DMS114 treated with DMSO at 0.1 percent for 48 hours (cell line): ENCODE data around the gene MAGED4.
"Not testable (repeated sequence)": the region's sequence is repeated elsewhere in the genome, so short reads cannot be mapped to it uniquely, and the experiment has no call there.

Source experiments
- DNase-seq: peaks from one replicate; lab custom pipeline; 2025; ENCODE audit not compliant: unreplicated experiment; lab: John Stamatoyannopoulos, UW

Gene MAGED4, protein sequence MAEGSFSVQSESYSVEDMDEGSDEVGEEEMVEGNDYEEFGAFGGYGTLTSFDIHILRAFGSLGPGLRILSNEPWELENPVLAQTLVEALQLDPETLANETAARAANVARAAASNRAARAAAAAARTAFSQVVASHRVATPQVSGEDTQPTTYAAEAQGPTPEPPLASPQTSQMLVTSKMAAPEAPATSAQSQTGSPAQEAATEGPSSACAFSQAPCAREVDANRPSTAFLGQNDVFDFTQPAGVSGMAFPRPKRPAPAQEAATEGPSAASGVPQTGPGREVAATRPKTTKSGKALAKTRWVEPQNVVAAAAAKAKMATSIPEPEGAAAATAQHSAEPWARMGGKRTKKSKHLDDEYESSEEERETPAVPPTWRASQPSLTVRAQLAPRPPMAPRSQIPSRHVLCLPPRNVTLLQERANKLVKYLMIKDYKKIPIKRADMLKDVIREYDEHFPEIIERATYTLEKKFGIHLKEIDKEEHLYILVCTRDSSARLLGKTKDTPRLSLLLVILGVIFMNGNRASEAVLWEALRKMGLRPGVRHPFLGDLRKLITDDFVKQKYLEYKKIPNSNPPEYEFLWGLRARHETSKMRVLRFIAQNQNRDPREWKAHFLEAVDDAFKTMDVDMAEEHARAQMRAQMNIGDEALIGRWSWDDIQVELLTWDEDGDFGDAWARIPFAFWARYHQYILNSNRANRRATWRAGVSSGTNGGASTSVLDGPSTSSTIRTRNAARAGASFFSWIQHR

DNA sequence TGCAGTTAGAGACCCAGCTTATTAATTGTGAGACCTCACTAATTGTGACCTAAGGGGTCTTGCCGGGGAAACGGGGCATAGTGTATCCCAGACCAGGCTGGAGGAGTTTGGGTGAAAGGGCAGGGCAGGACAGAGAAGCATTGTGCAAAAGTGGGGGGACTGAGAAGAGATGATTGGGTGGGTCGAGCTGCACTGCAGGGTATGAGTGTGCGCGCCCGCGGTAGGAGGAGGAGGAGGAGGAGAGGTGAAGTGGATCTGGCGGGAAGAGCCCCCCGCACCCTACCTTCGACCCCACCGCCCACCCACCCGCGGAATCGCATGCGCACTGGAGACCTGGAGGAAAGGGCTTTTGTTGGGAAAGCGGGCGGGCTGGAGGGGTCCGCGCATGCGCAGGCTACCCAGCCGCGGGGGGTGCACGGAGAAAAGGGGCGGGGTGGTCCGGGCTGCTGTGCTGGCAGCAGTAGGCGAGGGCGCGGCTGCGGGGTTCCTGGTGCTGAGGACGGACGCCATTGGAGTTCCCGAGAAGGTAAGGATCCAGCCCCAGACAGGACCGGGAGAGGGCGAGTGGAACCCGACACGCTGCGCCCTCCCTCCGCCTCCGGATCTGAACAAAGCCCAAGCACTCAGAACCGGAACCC is at the start of gene MAGED4:
MAGED4 (plus strand) TSS at position 449 of the 638 bp plus-strand sequence. CDS start 1,035 bp downstream, outside the sequence.
- DNase-seq, result not testable (repeated sequence)

- DNase-seq, result no peak
Observed at GRCh38 chrX:52138830-52139544, 45.7 kb upstream of the MAGED4 start.

GRCh38 chrX:52139545-52139895 is 45.2 kb upstream of the MAGED4 start:
- DNase-seq, result no peak

DNA sequence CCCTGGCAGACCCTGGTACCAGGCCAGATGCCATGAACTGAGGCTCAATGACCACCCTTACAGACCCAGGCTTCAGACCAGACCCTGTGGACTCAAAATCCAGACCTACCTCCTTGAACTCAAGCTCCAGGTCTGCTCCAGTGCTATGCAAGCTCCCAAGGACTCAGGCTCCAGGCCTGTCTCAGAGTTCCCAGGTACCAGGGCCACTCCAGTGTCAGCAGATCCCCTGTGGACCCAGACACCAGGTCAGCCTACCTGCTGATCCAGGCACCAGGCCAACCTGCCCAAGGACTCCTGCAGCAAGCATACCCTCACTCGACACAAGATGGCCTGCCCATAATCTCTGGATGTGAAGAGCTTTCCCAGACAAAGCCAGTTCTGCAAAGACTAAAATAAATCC is 44.7 kb upstream of the MAGED4 start:
- DNase-seq, result no peak

- not testable (repeated sequence) for DNase-seq
Observed at GRCh38 chrX:52150667-52151066, 34.0 kb upstream of the MAGED4 start.

DNA sequence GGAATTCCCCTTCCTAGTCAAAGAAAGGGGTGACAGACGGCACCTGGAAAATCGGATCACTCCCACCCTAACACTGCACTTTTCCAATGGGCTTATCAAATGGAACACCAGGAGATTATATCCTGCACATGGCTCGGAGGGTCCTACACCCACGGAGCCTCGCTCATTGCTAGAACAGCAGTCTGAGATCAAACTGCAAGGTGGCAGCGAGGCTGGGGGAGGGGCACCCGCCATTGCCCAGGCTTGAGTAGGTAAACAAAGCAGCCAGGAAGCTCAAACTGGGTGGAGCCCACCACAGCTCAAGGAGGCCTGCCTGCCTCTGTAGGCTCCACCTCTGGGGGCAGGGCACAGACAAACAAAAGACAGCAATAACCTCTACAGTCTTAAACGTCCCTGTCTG is 24.5 kb upstream of the MAGED4 start:
- not testable (repeated sequence) for DNase-seq

DNA sequence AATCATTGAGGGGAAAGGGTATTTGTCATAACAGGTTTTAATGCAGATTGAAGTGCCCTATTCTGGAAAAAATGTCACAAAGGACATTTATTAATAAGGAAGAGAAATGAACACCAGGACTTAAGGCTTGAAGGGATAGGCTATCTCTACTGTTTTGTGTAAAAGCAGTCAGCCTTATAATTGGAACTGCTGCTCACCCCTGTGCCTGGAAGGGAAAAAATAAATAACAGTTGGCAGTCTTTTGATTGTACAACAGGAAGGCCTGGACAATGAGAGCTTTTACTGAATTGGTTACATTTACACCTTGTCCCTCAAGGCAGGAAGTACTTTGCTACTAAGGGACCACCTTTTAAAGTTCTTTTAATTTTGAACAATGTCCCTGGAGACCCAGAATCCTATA is 17.8 kb upstream of the MAGED4 start:
- no peak for DNase-seq

DNA sequence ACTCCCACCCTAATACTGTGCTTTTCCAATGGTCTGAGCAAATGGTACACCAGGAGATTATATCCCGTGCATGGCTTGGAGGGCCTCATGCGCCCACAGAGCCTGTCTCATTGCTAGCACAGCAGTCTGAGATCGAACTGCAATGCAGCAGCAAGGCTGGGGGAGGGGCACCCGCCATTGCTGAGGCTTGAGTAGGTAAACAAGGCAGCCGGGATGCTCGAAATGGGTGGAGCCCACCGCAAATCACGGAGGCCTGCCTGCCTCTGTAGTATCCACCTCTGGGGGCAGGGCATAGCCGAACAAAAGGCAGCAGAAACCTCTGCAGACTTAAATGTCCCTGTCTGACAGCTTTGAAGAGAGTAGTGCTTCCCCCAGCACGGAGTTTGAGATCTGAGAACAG is 13.6 kb upstream of the MAGED4 start:
- DNase-seq, result not testable (repeated sequence)

DNA sequence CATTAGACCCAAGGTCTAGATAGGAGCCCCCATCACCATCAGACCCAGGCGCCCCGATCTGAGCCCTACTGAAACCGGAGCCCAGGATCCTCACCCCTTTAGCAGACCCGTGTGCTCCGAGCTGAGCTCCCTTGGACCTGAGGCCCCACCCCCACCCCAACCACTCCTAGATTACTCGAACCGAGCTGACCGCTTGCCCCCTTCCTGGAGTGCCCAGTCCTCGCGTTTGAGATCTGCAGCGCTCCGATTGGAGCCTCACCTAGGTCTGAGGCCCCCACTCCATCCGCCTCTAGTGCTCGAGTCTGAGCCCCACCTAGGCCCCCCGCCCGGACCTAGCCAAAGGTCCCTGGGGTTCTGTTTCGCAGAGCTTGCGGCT is 378 bp downstream of the MAGED4 start:
- DNase-seq, result not testable (repeated sequence)

DNA sequence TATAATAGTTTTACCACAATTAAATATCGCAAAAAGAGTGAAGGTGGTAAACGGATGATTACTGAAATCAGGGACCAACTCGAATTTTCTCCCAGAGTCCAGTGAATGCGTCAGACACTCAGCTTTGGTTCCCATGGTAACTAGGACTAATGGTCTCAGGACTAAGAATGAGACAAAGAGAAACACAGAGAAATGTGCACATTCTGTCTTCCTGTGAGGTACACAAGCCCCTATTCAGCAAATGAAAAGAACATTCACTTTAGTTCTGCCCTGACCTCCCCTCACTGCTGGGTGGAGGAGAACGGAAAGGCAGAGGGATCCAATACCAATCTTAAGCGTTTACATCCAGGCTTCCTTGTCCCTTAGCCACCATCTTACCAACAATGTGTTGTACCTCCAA is 26.7 kb downstream of the MAGED4 start:
- not testable (repeated sequence) for DNase-seq

DNA sequence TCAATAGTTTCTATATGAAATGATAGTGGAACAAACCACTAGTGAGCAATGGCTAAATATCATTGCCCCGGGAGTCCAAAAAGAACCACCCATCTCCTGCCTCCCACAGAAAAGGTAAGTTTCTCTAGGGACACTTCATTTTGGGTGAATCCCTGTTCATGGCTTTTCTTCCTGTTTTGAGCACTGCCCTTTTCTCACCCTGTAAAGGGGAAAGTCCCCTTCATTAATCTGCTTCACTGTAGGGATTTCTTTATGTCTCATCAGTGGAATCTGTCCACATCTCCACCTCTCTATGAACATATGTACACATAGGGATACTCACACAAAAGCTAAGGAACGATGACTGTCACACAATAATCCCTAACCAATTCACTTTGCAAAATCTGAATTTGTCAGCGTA is 28.6 kb downstream of the MAGED4 start:
- no peak for DNase-seq

DNA sequence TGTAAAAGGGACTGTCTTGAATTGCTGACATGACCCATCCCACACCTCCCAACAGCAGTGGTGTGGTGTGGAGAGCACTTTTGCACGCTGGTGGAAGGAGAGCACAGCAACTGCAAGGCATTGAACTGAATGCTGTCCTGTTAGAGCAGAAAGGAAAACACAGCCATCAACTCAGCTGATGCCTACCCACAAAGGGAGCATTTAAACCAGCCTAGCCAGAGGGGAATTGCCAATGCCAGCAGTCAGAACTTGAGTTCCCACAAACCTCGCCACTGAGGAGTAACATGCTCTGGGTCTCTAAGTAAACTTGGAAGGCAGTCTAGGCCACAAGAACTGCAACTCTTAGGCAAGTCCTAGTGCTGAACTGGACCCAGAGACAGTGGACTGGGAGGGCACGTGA is 31.9 kb downstream of the MAGED4 start:
- no peak for DNase-seq

DNA sequence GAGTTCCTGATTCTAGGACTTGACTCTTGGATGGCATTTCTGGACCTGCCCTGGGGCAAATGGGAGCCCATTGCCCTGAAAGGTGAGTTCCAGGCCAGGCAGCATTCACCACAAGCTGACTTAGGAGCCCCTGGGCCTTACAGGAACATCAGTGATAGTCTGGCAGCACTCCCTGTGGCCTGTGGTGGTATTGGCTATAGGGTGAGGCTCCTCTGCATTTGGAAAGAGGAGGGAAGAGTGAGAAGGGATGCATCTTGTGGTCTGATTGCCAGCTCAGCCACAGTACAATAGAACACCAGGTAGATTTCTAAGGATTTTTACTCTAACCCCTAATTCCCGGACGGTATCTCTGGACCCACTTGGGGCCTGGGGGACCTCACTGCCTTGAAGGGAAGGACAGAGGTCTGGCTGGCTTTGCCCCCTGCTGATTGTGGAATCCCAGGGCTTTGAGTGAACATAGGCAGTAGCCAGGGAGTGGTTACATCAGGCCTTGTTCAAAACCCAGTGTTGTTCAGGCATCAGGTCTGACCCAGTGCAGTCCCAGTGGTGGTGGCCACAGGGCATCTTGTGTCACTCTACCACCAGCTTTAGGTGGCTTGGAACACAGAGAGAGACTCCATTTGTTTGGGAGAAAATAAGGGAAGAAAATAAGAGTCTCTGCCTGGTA is 32.9 kb downstream of the MAGED4 start:
- no peak for DNase-seq

DNA sequence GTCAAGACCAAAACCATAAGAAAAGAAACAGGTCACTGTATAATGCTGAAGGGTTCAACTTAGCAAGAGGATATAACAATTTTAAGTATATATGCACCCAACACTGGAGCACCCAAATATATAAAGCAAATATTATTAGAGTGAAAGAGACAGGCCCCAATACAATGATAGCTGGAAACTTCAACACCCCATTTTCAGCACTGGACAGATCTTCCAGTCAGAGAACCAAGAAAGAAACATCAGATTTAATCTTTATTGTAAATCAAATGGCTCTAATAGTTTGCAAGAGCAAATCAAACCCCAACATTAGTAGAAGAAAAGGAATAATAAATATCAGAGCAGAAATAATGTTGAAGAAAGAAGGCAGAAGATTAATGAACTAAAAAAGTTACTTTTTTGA is 36.2 kb downstream of the MAGED4 start:
- DNase-seq, result no peak
